HG02852 (cell line): Measurements from ENCODE around the gene NT5DC1.
"Not testable (repeated sequence)": the region's sequence is repeated elsewhere in the genome, so short reads cannot be mapped to it uniquely, and the experiment has no call there.

Source experiments
- ATAC-seq: cut with Tn5 transposase; IDR thresholded peaks from one replicate; pipeline ENCODE4 v1.9.1; 2021; ENCODE audit warnings: mild to moderate bottlenecking, moderate library complexity; ENCODE audit not compliant: unreplicated experiment

NT5DC1 gene

GRCh38 chr6:116271149-116271708, 170.6 kb downstream of the NT5DC1 start:
- no peak for ATAC-seq

GRCh38 chr6:116277124-116277523, 176.5 kb downstream of the NT5DC1 start:
- ATAC-seq: no peak

DNA sequence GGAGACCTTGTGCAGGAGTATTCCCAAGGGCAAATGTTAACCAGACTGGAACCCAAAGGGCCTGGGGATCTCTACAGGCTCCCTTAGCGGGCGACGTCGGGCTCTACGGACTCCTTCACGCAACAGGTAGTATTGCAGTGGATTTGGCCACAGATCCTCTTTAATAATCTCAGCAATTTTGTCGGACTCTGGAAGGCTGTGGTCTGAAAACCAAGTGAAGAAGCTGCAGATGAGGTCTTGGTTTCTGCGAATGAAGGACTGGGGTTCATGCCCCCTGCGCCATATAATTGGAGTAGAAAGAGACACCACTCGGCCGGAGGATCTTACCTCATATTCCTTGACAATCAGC, 177.8 kb downstream of the NT5DC1 start:
- no peak for ATAC-seq

GRCh38 chr6:116278854-116279231, 178.2 kb downstream of the NT5DC1 start:
- no peak for ATAC-seq

GRCh38 chr6:116279232-116280160, 178.8 kb downstream of the NT5DC1 start, which contains the start of gene TSPYL1:
TSS of gene TSPYL1 (minus strand) at chr6:116279930. CDS start at chr6:116279830, 100 bp downstream.
- ATAC-seq: peak; percentile 93

GRCh38 chr6:116280161-116280932, 179.7 kb downstream of the NT5DC1 start:
- no peak for ATAC-seq

DNA sequence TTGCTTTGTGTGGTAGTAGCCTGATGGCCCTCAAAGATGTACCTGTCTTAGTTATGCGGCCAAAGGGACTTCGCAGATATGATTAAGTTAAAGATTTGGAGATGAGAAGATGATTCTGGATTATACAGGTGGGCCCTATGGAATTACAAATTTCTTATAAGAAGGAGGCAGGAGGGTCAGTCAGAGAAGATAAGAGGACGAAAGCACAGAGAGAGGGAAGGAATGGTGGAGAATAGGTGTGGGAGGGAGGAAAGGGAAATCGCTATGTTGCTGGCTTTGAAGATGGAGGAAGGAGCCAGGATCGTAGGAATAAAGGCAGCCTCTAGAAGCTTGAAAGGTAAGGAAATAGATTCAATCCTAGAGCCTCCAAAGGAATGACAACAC, 180.3 kb downstream of the NT5DC1 start:
- no peak for ATAC-seq

DNA sequence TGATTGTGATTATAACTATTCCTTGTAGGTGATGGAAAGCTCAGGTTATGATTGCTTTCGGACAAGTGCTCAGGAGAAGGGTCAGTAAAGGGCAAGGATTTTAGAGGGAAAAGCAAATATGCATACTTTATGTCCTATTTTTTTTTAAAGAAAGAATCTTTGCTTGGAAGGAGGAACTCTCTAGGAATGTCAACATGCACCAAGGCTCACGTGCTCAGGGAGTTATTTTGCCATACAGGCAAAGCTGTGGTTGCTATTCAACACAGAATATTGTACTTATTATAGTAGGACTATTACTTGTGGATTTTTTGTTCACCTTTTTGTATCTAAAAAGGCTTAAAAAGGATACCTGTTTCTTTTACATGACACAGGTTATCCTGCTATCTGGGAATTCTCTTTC, 182.0 kb downstream of the NT5DC1 start:
- ATAC-seq: no peak

- no peak for ATAC-seq
Measured at GRCh38 chr6:116283191-116283590, 182.5 kb downstream of the NT5DC1 start.

GRCh38 chr6:116284984-116285383, 184.3 kb downstream of the NT5DC1 start:
- ATAC-seq: not testable (repeated sequence)

DNA sequence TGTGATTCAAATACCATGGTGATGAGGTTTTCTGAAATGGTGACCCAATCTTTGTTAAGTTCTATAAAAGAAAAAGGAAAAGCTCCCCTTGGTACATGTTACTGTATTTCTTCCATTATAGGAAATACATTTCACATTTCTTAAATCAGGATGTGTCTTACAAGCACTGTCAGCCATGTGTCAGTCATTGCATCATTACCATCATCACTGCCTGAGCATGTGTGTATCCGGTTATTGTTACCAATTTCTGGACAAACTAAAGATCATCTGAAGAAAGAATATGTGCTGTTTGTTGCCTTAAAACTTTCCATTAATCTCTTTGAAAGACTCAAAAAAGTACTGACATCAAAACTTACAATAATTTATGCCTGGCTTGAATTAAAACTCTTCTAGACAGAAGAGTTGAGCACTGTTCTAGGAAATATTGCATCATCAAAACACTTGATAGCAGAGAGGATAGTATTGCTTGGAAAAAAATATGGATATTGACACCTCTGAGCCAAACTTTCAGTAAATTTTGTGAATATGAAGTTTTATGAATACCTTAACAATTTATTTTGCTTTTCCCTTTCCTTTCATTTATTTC, 186.2 kb downstream of the NT5DC1 start:
- no peak for ATAC-seq

DNA sequence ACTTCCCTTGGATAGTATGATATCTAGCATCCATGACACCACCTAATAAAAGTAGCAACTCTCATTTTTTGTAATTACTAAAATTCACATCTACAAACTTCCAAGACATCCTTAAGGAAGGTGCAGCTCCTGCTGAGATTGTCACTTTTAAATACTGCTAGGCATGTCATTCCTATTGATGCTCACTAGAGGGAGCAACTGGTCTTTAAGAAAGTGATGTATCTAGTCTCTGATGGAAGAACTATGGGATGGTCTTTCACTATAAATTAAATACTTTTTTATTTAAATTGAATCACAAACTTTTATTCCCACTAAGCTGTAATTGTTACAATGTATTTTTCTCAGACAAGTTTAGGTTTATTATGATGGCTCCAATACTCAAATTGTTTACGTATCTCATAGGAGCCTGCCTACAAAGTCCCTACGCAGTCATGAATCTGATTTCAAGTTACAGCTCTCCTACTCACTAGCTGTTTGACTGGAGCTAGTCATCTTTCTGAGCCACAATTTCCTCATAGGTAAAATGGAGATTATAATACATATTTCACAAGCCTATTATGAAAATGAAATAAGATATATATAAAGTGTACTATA, 187.1 kb downstream of the NT5DC1 start:
- peak; percentile 62 for ATAC-seq

GRCh38 chr6:116289876-116290275, 189.2 kb downstream of the NT5DC1 start:
- no peak for ATAC-seq

GRCh38 chr6:116290799-116291198, 190.1 kb downstream of the NT5DC1 start:
- ATAC-seq: no peak

DNA sequence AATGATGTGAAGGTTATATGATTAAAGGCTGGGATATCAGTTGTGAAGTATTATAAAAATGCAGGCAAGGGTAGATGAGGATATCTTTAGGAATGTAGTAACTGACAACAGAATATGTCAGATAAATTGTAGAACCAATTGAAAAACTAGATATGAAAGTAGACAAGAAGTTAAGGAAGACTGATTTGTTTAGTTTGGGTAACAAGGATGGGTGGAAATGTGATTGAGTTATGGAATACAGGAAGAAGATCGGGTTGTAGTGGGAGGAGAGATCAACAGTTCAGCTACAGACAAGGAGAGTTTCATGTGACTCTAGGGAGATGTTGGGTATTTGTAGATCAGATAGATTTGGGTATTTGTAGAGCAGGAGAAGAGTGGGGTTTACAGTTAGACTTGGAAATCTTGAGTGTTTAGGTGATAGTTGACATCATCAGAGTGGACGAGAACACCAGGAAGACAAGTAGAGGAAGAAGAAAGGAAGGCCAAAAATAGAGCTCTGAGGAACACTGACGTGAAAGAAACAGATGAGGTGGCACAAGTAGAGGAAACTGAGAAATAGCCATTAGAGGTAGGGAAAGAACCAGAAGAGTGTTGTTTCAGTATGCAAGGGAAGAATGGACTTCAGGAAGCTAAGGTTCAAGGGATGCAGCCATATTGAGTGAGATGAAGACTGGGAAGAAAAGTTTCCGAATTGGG, 191.2 kb downstream of the NT5DC1 start:
- ATAC-seq: no peak

DNA sequence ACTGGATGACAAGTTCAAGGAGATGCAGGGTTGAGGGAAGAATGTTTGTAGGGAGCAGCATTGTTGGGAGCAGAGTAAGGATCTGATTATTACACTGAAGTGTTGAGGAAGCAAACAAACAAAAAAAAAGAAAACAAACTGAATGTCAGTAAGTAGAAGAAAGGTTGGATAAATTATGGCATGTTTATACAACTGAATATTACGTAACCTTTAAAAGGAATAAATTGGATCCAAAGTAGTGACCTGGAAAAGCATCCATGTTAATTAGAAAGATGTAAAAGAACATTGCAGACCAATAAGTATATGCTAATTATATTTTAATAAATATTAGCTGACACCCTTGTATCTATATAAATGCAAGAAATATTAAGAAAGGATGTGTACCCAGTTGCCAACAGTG, 191.9 kb downstream of the NT5DC1 start:
- no peak for ATAC-seq

GRCh38 chr6:116298273-116298672, 197.6 kb downstream of the NT5DC1 start:
- ATAC-seq: no peak

GRCh38 chr6:116298973-116299372, 198.3 kb downstream of the NT5DC1 start:
- ATAC-seq: no peak
